ENCODE results near the gene CRY2. TPM values are rescaled to one million over a fixed set of nuclear protein-coding genes. Genes with fewer than 3 reads are reported as not detected.
"Not testable (repeated sequence)": the region's sequence is repeated elsewhere in the genome, so short reads cannot be mapped to it uniquely, and the experiment has no call there.

Gene CRY2
- total RNA-seq, 1 donor from 2014 or later, result 40.4 TPM

DNA sequence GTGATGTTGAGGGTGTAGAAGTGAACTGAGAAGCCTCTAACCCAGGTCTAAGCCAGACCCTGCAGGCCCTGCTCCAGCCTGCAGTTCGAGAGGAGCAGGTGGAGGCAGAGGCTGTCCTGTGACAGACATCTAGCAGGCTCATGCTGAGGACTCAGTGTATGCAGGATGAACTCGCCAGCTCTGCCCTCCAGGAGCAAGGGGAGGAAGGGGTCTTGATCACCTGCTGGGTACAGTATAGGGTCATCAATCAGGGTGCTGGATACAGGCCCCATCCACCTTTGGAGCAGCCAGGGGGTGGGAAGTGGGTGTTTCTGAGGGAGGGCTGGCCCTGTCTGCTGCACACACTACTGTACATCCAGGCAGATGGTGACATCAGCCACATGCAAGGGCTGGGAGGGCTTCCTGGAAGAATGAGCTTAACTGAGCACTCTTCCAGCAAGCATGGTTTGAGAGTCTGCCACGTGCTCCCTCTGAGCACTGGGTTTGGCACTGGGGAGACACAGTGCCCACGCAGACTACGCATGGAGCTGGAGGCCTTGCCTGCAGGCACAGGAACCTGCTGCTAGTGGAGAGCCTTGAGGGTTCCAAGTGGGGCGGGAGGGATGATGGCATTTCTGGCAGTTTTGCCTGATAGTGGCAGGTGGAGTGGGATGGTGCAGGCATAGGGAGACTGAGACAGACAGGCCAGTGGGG, 47.4 kb downstream of the CRY2 start:
- FAIRE-seq (no peak), DNase-seq (ENCODE audit: low spot score in 2 of 2) (no peak)

DNA sequence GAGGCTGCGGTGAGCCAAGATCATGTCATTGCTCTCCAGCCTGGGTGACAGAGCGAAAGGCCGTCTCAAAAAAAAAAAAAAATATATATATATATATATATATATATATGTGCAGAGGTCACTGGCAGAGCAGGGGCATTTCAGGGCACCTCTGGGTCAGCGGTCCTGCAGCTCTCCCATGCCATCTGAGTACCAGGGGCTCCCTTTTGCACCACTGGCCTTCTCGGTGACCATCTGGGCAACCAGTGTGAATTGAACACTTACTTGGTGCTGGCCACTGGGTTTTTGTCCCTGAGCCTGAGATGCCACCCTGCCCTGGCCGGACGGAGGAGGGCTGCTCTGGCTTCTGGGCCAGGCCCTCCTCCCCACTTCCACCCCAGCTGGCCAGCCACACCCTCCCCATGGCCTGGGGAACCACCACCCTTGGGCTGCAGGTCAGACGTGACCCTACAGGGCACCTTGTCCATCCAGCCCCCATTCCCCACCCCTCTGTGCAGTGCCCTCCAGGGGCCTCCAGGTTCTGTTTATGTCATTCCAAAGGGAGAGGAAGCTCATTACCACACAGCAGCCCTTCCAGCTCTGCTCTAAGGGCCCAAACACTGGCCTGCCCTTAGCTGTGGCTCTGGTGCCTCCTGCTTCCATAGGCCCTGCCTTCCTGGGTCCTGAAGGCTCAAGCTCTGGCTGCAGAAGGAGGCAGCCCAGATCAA, 48.4 kb downstream of the CRY2 start:
- DNase-seq (ENCODE audit: low spot score in 2 of 2), result no peak
- no peak for FAIRE-seq

- DNase-seq (ENCODE audit: low spot score in 2 of 2), result no peak
- FAIRE-seq, result no peak
Measured at GRCh38 chr11:45896422-45896984, 49.2 kb downstream of the CRY2 start.

DNA sequence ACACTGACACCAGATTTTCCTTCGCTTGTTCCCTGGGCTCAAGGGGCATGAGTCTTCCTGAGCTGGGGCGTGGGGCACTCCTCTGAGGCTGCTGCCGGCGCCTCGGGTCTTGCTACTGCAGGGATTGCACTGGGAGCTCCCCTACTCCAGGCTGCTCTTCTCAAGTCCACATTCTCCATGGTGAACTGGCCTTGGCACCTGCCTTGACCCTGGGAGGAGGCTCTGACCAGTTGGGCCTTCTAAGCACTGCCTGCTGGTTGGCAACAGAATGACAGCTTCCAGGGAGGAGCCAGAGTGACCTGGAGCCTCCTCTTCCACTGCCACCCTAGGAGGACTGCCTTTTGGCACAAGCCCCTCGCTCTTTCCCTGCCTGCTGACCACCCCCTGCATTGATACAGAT, 50.3 kb downstream of the CRY2 start:
- FAIRE-seq (no peak), DNase-seq (ENCODE audit: low spot score in 2 of 2) (no peak)

DNA sequence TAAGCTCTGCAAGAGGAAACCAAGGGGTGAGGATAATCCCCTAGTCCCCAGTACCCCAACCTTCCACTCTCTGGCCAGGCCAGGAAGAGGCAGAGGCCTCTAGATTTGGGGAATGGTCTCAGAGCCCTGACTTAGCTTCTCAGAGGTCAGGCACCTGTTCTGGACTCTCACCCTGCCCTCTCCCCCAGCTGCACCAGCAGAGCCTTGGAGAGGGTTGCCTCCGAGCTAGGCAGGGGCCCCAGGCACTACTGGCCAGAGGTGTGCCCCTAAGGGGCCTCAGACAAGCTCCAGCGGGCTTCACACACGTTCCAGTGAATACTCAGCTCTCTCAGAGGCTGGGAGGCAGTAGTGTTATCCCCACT, 51.8 kb downstream of the CRY2 start:
- DNase-seq (ENCODE audit: low spot score in 2 of 2), result no peak
- FAIRE-seq, result no peak

DNA sequence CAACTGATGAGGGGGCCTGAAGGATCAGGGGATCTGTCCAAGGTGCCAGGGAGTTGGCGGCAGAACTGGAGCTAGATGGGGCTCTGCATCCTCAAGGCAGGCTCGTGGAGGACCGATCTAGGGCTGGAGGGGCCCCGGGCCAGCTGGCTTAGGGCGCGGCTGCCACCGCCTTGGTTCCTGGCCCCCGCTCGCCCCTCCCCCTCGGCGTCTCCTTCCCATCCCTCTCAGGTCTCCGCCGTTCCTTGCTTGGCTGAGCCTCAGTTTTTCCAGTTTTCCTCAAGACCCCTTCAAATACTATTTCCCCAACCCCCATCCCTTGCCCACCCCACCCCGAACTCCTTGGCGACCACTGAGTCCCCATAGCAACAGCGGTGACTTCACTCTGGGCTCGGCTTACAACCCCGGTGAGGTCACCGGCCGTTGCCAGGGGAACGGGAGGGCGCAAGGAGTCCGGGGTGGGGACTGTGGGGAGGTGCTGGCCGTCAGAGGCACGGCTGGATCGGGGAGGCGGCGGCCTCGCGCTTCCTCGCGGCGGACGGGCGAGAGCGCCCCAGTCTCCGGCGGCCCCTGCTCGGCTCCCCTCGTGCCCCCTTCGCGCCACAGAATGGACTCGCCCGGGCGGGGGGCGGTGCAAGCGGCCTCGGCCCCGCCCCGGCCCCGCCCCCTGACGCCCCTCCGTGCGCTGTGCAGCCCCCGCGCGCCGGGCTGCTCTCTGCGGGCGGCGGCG, 52.3 kb downstream of the CRY2 start:
- DNase-seq (ENCODE audit: low spot score in 2 of 2) (peak; percentile 90 to 93), FAIRE-seq (no peak)

- FAIRE-seq; DNase-seq (ENCODE audit: low spot score in 2 of 2): not testable (repeated sequence)
Measured at GRCh38 chr11:45900175-45900800, 53.0 kb downstream of the CRY2 start.

GRCh38 chr11:45900916-45901617, 53.8 kb downstream of the CRY2 start:
- FAIRE-seq (no peak), DNase-seq (ENCODE audit: low spot score in 2 of 2) (peak in 1 of 2 donors; percentile 59)

DNA sequence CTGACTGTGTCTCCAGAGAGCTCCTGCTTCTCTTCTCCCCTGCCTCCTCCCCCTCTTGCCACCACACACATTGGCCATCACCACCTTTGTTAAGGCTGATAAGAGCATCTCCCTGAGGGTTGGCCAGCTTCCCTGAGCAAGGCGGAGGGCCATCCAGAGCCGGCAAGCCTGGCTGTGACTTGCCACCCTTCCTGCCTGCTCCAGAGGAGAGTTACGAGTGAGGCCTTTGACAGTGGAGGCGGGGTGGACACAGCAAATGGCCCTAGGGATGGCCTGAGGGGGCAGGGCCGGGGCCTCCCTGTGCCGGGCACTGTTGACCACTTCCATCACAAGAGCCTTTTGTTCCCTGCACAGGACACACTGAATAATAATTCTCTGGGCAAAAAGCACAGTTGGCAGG, 54.4 kb downstream of the CRY2 start:
- DNase-seq (ENCODE audit: low spot score in 2 of 2) (peak in 1 of 2 donors; percentile 79), FAIRE-seq (no peak)

GRCh38 chr11:45902452-45903380, 55.4 kb downstream of the CRY2 start:
- DNase-seq (ENCODE audit: low spot score in 2 of 2), result no peak
- no peak for FAIRE-seq

DNA sequence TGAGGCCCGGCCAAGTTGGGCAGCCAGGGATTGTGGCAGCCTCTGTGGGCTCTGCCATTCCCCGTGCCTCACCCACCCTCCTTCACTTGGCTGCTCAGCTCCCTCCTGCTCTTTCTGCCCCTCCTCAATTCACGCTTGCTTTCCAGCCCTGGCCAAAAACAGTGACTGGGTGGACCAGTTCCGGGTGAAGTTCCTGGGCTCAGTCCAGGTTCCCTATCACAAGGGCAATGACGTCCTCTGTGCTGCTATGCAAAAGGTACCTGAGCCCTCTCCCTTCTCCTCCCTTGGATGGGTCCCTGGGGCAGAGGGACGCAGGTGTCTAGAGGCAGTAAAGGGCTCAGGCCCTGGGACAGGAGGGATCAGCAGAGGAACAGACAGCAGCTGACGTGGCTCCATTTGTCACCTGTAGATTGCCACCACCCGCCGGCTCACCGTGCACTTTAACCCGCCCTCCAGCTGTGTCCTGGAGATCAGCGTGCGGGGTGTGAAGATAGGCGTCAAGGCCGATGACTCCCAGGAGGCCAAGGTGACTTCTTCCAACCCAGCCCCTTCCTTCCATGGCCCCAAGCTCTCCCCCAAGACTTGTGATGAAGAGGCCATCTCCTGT, 57.1 kb downstream of the CRY2 start:
- no peak for DNase-seq (ENCODE audit: low spot score in 2 of 2)
- no peak for FAIRE-seq

DNA sequence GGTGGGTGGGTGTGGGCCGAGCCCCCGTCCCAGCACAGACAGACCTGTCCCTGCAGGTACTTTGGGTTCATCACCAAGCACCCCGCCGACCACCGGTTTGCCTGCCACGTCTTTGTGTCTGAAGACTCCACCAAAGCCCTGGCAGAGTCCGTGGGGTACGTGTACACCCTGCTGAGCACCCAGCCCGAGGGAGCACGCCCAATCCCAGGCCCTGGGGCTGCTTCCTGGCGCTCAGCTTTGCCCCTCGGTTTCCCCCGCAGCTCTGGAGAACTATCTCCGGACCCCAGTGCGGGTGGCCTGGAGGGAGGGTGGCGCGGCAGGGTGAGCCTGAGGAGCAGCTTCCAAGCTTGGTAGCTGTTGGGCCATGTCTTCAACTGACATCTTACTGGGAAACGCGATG, 57.8 kb downstream of the CRY2 start:
- DNase-seq (ENCODE audit: low spot score in 2 of 2) (no peak), FAIRE-seq (no peak)

DNA sequence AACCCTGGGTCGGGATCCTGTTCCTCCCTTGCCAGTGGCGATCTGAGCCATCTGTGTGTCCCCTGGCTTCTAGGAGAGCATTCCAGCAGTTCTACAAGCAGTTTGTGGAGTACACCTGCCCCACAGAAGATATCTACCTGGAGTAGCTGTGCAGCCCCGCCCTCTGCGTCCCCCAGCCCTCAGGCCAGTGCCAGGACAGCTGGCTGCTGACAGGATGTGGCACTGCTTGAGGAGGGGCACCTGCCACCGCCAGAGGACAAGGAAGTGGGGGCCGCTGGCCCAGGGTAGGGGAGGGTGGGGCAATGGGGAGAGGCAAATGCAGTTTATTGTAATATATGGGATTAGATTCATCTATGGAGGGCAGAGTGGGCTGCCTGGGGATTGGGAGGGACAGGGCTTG, 58.3 kb downstream of the CRY2 start:
- not testable (repeated sequence) for DNase-seq (ENCODE audit: low spot score in 2 of 2); FAIRE-seq

- FAIRE-seq (no peak), DNase-seq (ENCODE audit: low spot score in 2 of 2) (no peak)
Measured at GRCh38 chr11:45906096-45906682, 58.9 kb downstream of the CRY2 start.

- DNase-seq (ENCODE audit: low spot score in 2 of 2) (no peak), FAIRE-seq (no peak)
Measured at GRCh38 chr11:45906965-45907611, 59.8 kb downstream of the CRY2 start, which contains the start of gene FREY1. Gene FREY1, minus strand, starts transcription at chr11:45907271. Its CDS starts 26 bp downstream, at chr11:45907245.

DNA sequence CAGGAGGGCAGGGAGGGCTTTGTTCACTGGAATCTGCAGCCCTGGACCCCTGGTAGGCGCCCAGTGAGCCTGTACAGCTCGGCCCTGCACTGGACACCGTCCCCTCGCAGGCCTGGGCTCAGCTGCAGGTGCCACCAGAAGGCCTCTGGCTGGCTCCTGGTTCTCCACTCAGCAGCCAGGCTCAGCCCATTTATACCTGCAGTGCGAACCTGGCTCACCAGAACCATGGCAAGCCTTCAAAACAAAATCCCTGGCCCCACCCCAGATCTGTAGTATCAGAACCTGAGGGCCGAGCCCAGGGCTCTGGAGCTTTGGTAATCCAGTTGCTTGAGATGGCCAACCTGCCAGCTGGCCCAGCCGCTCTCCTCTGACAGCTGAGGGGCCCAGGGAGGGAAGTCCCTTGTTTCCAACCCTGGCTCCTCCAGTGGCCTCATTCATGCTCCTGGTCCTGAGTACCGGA, 60.7 kb downstream of the CRY2 start:
- DNase-seq (ENCODE audit: low spot score in 2 of 2) (no peak), FAIRE-seq (no peak)
